Stimulated activated CD8-positive, alpha-beta memory T cell treated with anti-CD3 and anti-CD28 coated beads, Interleukin-7, amount 100 ng/mL, for 4 hours (primary cell): ENCODE results near the gene STX8.

Source experiments
- DNase-seq, 2 donors: peaks; one replicate each; pipeline ENCODE4 v3.0.0-alpha.2; 2020; ENCODE audit warnings: low read depth in 2 of 2

Gene STX8

DNA sequence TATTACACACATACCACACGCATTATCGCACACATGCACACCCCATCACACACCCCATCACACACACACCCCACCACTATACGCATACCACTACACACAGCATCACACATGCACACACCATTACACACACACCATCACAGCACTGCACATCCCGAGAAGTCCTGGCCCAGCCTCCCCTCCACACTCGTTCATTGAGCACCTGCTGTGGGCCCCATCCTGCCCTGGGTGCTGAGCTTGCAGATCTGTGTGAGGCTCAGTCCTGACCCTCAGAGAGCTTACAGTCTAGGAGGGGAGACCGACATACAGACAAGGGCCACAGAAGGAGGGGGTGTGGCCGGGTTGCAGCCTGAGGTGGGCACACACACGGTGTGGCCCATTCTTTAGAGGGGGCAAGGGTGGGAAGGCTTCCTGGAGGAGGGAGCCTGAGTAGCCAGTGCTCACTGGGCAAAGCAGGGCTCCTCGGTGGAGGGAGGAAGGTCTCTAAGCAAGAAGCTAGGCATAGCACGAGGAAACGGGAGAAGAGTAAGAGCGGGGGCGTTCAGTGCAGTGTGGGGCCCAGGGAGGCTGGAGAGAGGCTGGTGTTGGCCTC lies 347.7 kb downstream of the STX8 start:
- DNase-seq: no peak

GRCh38 chr17:9226794-9227135 lies 348.9 kb downstream of the STX8 start:
- DNase-seq: no peak

- DNase-seq: no peak
These were observed 349.4 kb downstream of the STX8 start for GRCh38 chr17:9226130-9226793.

DNA sequence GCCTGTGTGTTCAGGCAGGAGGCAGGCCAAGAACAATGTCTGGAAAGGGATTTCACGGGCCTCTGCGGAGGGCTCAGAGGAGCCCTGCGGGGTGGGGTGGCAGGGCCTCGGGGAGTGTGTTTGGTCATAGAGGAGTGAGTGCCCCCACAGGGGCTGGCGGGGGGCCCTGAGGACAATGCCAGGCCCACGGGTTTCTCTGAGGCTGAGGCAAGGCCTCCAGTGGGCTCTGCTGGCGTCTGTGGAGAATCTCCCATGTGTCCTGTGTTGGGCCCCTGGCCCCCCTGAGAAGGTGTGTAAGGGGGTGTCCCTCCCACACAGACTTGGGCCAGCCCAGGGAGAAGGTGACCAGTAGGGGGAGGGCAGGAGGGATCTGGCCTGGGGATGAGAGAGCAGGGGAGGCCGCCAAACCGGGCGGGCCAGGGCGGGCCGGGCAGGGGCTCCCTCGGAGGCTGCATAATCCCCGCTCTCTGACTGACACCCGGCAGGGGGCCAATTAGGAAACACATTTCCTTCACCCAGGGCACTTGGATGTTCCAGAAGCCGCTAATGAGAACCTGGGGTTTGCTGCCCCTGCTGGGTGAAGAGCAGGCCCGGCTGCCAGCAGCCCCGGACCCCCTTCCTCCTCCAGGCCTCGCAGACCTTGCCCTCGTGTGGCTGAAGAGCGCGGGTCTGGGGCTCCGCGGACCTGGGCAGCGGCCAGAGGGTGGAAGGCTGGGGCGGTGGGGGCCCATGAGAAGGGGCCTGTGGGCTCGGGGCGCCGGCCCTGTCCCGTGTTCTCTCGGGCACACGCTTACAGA lies 350.1 kb downstream of the STX8 start:
- DNase-seq: no peak

GRCh38 chr17:9224485-9224884 lies 351.1 kb downstream of the STX8 start:
- no peak for DNase-seq

- no peak for DNase-seq
These were observed 352.1 kb downstream of the STX8 start for GRCh38 chr17:9223531-9223930.

- DNase-seq: no peak
These were observed 353.8 kb downstream of the STX8 start for GRCh38 chr17:9221922-9222180.

- no peak for DNase-seq
These were observed 354.3 kb downstream of the STX8 start for GRCh38 chr17:9221147-9221921.

DNA sequence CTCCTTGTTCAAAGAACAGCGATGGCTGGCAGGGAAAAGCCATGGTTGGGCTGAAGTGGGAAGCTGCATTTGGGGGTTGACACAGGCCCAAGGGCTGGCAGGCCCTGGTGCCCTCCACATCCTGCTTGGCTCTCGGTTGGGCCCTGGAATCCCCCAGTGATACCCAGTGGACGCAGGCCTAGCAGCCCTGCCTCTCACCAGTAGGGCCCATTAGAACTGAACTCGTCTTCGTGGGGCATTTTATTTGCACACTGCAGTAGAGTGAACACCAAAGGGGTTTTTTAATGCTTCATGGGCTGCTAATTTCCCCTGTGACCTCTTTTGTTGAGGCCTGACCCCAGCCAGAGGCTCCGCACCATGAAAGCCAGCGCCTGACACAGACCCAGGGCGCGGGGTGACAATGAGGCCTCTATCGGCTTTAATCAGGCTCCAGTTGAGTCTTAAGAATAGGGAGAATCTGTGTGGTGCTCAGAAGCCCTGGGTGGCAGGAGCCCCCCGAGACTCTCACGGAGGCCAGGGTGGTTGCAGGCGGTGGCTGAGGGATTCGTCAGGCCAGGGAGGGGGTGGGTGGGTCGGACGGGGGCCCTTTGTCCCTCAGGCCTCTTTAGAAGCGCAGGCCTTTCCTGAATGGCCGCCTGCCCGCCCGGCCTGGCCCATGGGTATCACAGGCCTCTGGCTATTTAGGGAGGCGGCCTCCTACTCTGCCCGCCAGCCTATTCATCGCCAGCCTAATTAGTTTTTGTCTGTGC lies 355.0 kb downstream of the STX8 start:
- DNase-seq: no peak

- DNase-seq: no peak
These were observed 355.8 kb downstream of the STX8 start for GRCh38 chr17:9219631-9220397.

DNA sequence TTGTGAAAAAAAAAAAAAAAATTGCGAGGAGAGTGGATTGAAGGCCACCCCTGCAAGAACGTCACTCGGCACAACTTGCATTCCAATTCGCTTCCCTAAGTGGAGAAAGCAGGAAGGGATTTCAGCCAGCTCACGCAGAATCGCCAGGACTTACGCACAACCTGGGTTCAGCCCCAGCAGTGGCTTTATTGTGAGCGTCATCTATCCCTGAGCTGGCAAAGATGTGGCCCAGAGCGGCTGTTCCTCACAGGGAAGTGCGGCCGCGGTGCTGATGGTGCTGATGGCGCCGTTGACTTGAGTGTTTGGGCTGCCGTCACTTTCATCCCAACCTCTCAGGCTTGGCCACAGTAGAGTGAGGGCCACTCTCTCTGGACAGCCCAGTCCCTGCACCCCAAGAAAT lies 356.7 kb downstream of the STX8 start:
- no peak for DNase-seq

GRCh38 chr17:9218064-9218635 lies 357.5 kb downstream of the STX8 start:
- no peak for DNase-seq

DNA sequence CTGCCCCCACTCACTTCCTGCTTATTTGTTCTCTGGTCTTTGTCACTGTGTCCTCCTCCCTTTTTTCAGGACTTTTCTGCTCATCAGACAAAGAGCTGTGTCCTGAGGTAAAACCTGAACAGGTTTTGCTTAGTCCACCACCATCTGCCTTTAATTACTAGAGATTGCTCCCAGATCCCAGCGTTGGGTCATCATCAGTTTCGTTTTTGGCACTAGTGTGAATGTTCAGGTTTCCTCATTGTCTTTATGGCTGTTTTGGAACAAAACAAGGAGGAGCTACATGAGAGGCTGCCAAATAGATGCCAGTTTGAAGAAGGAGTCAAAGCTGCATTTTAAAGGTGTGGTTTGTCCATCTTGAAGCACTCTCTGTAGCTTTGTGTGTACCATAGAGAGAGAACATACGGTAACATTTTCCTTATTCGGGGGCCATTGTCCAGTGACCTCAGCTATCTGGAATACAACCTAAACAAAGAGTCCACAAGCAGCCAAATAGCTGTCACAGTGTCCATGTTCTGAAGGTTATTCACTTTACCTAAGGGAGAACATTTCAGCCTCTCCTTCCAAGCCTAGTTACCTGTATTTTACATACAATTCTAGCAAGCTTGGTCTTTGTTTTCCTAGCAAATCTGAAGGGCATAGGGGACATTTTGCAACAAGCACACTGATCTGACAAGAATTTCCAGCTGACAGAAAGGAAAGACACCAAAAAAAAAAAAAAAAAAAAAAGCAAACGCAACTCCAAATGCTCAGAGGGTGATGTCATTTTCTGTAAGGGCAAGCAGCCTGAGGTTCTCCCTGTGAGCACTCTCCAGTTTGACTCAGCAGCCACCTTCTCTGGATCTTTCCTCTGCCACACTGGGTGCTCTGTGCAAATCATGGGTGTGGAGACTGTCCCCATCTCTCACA lies 358.2 kb downstream of the STX8 start:
- DNase-seq: no peak

DNA sequence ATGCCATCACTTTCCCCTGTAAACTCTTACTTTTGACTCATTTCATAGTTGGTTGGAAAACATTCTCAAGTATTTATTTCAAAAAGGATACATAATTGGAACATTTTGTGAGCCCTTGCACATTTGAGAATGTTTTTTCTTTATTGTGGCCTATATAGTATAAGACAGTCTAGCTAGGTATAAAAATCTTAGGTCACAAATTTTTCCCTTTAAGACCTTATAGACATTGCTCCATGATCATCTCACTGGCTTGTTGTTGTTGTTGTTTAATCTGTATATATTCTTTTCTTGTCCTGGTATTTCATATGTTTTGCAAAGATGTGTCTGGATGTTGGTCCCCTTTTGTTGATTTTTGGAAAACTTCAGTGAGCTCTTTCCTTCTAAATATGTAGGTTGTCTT lies 360.2 kb downstream of the STX8 start:
- DNase-seq: no peak

DNA sequence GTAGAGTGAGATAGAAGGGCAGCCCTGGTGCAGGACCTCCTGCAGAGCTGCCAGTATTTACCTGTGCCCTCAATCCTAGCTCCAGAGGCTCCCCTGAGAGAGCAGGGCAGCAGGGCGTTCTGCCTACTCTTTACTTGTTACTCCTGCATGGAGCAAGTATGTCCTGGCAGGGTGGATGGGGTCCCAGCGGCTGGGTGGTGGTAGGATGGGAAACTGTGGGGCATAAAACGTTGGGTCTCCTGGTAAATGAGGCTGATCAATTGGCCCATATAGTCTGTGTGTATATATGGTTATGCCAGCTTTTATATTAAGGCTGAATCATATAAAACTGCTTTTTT lies 362.3 kb downstream of the STX8 start:
- DNase-seq: no peak

- no peak for DNase-seq
These were observed 363.0 kb downstream of the STX8 start for GRCh38 chr17:9212376-9213302.

GRCh38 chr17:9211133-9211765 lies 364.4 kb downstream of the STX8 start:
- DNase-seq: no peak

DNA sequence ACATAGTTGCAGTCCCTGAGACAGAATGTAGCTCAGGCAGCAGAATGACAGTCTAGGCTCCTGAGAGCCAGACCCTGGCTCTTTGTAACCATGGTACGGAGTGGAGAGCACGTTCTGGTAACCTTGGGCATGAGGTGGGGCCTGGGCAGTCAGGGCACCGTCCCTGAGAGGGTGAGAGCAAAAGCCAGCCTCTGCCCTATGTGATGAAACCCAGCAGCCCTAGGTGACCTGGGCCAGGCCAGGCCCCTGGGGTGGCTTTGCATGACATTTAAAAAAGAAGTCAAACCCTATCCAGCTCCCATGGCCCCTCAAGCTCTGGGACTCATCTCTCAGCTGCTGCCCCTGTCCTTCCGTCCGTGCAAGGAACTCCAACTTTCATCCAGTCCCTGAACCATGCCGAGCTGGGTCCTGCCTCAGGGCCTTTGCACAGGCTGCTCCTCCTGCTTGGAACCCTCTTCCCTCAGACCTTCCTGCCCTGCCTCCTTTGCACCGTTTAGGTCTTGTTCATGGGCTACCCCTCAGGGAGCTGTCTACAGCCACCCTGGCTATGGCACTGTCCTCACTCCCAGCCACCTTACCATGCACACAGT lies 365.7 kb downstream of the STX8 start:
- no peak for DNase-seq
